GM19035 (cell line): ENCODE results near the gene YES1.
"Not testable (repeated sequence)": the region's sequence is repeated elsewhere in the genome, so short reads cannot be mapped to it uniquely, and the experiment has no call there.

Experiments used
- ATAC-seq: cut with Tn5 transposase; IDR thresholded peaks from one replicate; pipeline ENCODE4 v1.9.1; 2021; ENCODE audit not compliant: unreplicated experiment

The YES1 gene

GRCh38 chr18:824179-824578, 12.1 kb upstream of the YES1 start:
- no peak for ATAC-seq

GRCh38 chr18:820591-821165, 8.6 kb upstream of the YES1 start:
- ATAC-seq = no peak

DNA sequence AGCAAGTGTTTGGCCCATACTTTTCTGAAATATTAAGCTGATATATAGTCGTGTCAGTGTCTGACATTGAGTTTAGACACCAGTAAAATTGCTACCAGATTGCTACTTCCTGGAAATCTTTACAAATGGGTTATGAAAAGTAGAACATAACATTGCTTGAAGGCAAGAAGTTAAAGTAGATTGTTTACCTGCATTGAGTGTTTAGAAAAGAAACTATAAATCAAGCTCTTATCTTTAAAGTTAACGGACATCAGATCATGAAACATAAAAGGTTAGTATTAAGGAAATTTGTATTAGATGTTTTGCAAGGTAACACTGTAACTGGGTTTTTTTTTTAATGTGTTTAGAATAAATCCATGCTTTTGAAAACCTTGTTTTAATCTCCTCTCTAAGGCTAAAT, 4.8 kb upstream of the YES1 start:
- ATAC-seq = no peak

DNA sequence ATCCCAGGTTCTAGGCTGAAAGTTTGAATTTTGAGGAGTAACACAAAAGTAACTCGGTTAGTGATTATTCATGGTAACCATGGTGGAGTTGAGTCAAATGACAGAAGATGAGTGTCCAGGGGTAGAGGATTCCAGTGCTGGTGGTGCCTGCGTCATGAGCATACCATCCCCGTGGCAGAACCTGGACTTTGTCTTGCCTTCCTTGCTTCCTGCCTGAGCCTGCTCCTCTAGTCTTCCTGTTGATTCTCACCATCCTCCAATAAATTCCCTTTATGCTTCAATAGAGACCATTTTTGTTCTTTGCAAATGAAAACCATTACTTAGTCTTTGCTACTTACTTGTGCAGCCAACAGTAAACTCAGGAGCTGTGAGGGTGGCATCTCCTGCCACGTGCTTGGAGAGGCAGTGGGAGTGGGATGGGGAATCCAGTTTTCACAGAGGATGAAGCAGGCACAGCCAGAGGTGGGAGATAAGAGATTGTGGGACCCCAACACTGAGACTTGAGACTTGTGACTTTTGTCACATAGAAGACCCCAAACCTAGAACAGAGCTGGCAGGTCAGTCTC, 4.1 kb upstream of the YES1 start:
- no peak for ATAC-seq

DNA sequence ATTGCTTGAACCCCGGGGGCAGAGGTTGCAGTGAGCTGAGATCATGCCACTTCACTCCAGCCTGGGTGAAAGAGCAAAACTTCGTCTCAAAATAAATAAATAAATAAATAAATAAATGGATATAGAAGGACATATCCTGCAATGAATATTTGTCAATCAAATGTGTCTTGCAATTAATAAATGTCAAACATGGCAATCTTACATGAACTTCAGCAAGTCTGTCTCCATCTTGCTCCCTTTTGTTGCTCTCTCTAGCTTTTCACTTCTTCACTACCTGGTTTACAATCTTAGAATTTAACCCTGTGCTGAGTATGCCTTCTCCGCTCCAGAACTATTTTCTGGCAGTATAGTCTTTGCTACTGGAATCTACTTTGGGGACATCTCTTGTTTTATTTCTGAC, 3.3 kb upstream of the YES1 start:
- no peak for ATAC-seq

DNA sequence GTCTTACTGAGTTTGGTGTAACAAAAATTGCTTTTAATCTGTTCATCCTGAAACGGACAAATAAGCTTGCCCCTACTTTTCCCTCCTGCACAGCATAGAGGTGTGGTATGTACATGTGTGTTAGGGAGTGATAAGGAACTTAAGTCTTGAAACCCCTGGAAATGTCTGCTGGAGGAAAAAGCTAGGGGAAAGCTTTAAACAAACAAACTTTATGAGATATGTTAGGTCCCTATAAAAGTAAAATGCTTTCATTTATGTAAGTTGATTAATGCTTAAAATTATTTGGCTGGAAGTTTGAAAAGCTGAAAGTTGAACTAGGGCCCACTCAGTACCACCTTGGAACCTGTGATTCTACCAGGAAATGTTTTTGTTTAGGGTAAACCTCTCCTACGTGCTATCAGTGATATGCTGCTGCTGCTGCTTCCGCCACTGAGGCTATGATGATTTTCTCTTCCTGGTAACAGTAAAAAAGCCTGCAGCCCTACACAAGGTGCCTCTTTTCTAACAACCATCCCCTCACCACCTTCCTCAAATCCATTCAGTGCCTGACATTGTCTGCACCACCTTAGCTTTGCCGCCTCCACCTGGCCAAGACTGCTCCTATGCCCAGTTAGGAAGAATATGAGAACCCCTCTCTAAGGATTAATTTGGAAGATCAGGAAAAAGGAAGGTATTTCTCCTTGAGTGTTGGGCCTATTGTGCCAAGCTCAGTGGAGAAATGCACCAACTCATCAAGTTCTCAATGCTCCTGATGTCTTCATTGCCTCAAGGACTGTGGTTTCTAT, 2.5 kb upstream of the YES1 start:
- ATAC-seq = no peak

GRCh38 chr18:813172-814071, 1.4 kb upstream of the YES1 start:
- ATAC-seq = no peak

GRCh38 chr18:812376-813171, 532 bp upstream of the YES1 start:
- ATAC-seq = peak; percentile 53

DNA sequence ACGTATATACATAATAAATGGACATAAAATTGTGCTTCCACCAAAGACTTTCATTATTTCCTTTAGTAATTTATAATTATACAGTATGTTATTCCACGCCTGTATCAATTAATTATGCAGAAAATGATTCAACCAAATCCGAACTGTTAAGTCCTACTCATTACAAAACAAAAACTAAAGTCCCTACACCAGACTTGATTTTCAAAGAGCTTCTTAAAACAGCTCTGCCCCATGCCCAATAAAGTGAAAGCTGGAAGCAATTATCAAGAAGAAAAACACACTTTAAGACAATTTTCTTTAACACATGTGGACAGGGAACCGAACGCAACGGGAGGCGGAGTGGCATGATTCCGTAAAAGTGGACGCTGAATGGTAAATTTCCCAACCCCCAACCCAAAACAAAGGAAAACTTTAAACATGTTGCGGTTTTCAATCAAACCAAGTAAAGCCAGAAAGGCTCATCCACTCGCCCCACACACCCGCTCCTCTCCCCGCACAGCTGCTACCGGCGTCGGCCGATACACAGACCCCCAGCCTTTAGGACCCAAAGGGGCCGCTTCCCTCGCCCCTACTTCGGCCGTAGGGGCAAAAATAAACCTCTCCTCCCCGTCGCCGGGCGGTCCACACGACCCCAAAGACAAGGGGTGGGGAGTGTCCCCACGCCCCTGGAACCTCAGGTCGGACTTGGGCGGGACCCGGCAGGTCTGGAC, 705 bp downstream of the YES1 start:
- ATAC-seq = peak; percentile 25

DNA sequence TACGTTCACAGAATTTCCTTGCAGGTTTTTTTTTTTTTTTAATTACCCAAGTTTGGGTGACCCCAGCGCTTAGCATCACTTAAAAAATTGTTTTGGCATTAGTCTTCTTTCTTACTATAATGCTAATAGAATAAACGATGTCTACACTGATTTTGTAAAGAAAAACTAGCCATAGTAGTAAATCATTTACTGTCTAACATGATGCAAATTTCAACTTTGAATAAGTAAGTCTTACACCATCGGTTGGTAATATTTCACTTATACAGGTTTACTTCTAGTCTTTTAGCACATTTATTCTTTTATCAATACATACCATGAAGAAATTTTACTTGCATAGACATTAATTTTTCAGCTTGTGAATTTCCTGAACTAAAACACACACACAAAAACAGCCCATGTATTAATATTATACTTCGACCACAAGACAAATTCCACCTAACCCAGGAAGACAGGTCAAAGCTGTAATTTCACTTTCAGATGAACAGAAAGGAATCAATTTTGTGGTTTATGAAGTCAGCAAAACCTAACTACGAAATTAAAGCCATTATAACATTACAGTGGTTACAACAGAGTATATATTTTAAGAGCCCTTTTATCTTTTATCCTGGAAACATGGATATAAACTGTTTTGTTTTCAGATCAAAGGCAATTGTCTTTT, 1.9 kb downstream of the YES1 start:
- no peak for ATAC-seq

GRCh38 chr18:809228-809627, 2.8 kb downstream of the YES1 start:
- not testable (repeated sequence) for ATAC-seq

GRCh38 chr18:808502-808901, 3.5 kb downstream of the YES1 start:
- no peak for ATAC-seq

- ATAC-seq = no peak
Observed at GRCh38 chr18:808086-808485, 4.0 kb downstream of the YES1 start.

DNA sequence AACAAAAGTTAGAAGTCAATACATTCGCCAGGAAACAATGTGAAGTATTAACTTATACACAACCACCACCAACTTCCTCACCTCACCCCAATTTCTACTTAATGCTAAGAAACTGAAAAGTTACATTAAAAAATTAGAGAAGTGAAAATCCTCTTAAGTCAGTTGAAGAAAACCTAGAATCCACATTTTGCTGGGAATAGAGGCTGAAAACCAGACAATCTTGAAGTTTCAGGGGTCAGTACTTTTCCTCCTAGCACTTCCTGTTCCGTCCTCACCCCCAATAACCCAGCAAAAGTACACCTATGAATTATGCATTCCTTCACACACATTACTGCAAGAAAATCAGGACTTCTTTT, 6.3 kb downstream of the YES1 start:
- peak; percentile 36 for ATAC-seq

GRCh38 chr18:805008-805754, 6.9 kb downstream of the YES1 start:
- ATAC-seq = peak; percentile 52

GRCh38 chr18:801137-801536, 10.9 kb downstream of the YES1 start:
- no peak for ATAC-seq

- ATAC-seq = no peak
Observed at GRCh38 chr18:799943-800342, 12.1 kb downstream of the YES1 start.

GRCh38 chr18:795383-795782, 16.7 kb downstream of the YES1 start:
- not testable (repeated sequence) for ATAC-seq

DNA sequence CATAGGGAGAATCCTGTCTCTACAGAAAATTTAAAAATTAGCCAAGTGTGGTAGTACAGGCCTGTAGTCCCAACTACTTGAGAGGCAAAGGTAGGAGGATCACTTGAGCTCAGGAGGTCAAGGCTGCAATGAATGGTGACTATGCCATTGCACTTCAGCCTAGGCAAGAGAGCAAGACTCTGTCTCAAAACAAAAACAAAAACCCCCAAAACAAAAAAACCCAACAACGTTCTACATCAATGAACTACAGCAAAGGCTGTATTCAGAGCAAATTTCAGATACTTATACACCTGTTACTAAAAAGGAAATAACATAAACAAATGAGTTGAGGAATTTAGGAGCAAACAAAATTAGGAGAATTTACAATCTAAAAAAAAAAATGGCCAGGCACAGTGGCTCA, 22.6 kb downstream of the YES1 start:
- no peak for ATAC-seq
